Renal cortical epithelial cell (primary cell): ENCODE measurements around the gene PITPNM1. TPM values are rescaled to one million over a fixed set of nuclear protein-coding genes. Genes with fewer than 3 reads are reported as not detected.
"Not testable (repeated sequence)": the region's sequence is repeated elsewhere in the genome, so short reads cannot be mapped to it uniquely, and the experiment has no call there.

Experiments used
- DNase-seq: peaks from one replicate; pipeline ENCODE4 v3.0.0-alpha.2; 2011; ENCODE audit warnings: low read depth
- total RNA-seq: library from RNA; depleted of rRNA; stranded (reverse); fragments of >200 nt; gene quantifications from 2 replicates; pipeline ENCODE4 v1.2.3, GENCODE V29; 2014

PITPNM1 gene
- total RNA-seq, 1 donor from 2014 or later: 151 TPM

DNA sequence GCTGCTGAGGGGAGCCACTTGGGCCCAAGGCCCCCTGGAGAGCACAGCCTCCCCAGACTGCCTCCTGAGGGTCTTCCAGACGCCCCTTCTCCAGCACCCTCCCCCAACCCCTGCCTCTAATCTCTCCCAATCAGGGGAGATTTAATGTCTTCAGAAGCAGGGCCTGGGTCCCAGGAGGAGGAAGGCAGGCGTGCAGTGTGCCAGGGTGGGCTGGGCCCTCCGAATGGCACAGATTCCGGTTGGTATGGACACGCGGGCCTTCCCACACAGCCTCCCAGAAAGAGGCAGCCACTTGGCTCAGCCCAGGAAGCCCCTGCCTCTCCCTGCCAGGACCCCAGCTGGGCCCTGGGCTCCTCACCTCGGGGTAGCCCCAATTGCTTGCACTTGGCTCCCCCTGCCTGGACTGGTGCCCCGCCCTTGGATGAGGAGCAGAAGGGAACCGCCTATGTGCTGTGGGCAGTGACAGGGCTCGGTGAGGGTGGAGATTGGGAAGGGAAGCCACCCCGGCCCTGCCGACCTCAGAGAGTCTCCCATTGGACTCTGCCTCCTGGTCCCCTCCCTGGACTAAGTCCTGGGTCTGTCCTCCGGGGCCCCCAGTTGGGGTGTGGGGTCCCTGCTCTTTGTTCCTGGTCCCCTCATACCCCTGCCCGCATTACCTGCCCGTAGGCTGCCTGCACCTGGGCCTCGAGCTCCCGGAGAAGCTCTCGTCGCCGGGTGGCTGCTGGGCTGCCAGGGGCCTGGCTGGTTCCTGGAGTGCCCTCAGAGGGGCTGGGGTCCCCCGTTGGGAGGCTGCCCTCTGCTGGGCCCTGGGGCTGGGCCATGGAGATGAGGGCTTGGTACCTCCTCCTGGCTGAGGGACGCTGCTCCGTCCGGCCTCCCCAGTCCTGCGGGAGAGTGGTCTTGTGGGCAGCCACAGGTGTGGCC lies 18.7 kb upstream of the PITPNM1 start:
- no peak for DNase-seq

DNA sequence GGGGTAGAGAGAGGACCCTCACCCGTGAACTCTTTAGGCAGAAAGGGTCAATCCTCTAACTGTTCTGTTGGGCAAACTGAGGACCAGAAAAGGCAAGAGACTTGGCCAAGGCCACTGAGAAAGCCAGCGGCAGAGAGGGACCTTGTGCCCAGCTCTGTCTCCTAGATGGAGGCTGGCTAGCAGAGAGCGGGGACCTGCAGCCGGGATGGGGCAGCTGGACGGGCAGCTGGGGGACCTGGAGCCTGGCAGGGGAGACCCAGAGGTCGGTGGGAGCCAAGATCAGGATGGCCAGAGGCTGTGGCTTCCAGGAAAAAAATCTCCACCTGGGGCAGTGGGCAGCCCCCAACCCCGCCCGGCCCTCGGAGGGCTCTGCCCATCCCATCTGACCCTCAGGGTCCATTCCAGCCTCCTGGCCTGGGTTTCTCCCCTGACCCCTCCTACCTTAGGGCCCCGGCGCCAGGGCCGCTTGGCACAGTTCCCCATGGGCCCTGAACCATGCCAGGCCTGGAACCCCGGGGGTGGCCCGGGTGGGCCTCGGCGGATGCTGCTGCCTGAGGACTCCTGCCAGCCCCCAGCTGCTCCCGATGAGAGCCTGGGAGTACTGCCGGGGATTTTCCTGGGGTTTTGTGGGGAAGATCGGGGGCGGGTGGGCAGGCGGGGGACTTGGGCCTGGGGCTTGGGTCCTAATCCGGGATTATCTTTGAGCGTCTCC lies 17.8 kb upstream of the PITPNM1 start, which contains the start of gene CABP2:
Gene CABP2, minus strand, starts transcription at position 603 of the 712 bp plus-strand sequence. Its CDS starts 120 bp downstream, at position 483.
- DNase-seq: no peak

GRCh38 chr11:67522338-67522737 lies 17.2 kb upstream of the PITPNM1 start:
- no peak for DNase-seq

- DNase-seq: no peak
These were observed 16.8 kb upstream of the PITPNM1 start for GRCh38 chr11:67521924-67522323.

- no peak for DNase-seq
These were observed 16.0 kb upstream of the PITPNM1 start for GRCh38 chr11:67520856-67521824.

- DNase-seq: no peak
These were observed 14.6 kb upstream of the PITPNM1 start for GRCh38 chr11:67519726-67520125.

DNA sequence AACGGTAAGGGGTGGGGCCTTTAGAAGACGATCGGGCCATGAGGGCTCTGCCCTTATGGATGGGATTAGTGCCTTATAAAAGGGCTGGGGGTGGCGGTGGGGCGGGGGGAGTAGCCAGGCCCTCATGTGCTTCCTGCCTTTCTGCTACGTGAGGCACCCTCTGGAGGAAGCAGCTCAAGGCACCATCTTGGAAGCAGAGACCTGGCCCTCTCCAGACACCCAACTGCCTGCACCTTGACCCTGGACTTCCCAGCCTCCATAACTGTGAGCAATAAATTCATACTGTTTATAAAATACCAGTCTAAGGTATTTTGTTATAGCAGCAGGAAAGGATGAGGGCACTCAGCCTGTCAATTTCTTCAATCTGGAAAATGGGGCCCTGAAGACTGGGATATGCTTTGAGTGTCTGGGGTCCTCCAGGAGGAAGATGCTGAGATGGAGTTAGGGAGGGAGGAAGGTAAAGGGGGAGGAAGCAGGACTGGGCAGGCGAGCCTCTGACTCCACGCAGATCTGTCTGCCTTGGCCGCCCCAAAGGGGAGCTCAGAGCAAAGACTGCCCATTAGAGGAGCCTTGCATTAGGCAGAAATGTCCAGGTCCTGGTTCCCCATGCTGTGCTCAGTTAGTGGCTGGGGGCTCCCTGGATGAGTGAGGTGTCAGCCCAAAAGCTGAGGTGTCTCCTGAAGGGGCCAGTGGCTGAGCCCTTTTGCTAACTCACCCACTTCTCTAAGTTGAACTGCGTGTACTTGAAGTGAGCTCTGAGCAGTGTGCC lies 12.8 kb upstream of the PITPNM1 start:
- no peak for DNase-seq

DNA sequence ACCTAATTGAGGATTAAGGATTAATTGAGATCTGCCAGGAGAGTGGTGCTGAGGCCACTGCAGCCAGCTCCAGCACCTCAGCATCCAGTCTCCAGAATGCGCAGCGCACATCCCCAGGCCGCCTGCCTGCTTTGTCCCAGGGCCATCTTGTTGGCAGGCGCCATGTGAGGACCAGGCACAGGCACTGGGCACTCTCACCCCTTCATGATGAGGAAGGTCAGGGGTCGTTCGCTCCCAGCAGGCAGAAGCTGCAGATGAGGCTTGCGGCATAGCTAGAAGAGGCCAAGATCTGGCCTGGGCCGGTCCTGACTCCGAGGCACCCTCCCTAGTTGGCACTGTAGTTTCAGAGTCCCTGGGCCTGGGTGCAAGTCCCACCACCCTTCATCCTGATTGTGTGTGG lies 11.6 kb upstream of the PITPNM1 start:
- DNase-seq: no peak

DNA sequence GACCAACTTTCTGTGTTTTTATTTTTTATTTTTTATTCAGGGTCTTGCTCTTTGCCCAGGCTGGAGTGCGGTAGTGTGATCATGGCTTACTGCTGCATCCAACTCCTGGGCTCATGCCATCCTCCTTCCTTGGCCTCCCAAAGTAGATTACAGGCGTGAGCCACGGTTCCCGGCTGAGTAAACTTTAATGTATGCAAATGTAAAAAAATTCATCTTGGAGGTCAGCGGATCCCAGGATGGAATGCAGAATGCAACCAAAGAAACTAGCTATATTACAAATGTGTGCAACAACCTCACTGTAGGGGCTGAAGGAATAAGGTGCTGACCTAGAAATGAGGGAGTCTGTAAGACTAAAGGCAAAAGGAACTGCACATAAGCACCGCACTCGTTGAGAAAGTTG lies 9.0 kb upstream of the PITPNM1 start:
- DNase-seq: no peak

GRCh38 chr11:67511558-67511957 lies 6.4 kb upstream of the PITPNM1 start:
- not testable (repeated sequence) for DNase-seq

DNA sequence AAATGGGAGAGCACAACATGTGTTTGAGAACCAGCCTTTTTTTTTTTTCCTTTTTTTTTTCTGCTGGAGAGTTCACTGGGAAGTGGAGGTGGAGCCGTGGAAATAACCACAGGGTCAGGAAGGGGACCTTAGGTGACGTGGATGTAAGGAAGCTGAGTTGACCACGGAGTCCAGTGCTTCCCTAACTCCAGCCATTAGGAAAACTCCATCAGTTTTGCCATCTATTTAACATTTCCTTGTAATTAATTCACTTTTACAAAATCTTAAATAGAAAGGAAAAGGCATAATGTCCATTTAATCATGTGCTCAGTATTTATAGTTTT lies 4.8 kb upstream of the PITPNM1 start:
- no peak for DNase-seq

DNA sequence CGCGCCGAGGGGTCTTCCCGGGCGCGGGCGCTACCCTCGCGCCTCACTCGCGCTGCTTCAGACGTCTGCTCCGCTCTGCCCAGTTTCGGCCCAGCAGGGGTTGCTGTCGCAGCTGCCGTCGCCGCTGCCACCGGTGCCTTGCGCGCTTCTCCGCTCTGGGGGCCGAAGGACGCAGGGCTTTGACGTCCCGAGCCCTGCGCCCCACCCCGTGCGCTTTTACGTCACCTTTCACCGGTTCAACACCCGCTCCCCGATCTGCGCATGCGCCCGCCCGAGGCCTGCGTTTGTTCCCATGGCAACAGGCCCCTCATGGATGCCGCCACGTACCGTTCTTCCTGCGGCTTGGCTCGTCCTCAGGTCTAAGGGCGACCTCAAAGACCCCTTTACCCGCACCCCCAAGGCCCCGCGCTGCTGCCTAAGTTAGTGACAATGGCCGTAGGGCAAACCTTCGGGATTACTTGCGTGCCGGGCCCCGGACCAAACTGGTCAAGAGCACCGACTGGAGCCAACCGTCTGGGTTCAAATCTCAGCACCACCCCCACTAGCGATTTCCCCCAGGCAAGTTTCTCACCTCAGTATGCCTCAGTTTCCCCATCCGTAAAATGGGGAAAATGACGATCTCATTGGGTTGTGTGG lies 3.4 kb upstream of the PITPNM1 start:
- peak; percentile 85 for DNase-seq

DNA sequence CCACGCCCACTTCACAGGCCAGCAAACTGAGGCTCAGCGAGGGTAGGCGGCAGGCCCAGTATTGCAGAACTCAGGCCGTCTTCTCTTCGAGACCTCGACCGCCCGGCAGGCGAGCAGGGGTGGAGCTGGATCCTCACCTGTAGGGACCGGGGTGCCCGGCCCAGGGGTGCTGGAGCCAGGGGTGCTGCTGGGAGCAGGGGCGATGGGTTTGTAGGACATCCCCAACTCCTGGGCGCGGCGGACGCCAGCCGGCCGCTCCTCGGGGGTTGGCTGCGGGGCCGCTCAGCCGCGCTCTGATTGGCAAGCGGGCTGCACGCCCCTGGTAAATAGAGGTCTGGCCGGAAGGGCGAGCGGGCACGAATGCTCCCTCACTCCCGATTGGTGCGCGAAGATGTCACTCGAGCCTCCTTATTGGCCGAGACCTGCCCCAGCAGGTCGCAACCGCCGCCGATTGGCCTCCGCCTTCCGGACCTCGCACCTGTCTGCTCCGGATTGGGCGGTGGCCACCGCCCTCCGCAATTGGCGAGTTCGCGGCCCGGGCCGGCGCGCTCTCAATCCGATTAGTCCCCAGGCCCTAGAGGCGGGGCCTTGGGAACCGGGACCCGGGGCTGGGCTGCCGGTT lies 2.8 kb upstream of the PITPNM1 start, which contains the start of gene CDK2AP2:
Gene CDK2AP2, minus strand, starts transcription at position 299 of the 622 bp plus-strand sequence. Its CDS starts 80 bp downstream, at position 219.
- peak; percentile 96 for DNase-seq

GRCh38 chr11:67507242-67507863 lies 2.2 kb upstream of the PITPNM1 start:
- DNase-seq: peak; percentile 61

GRCh38 chr11:67506426-67507051 lies 1.4 kb upstream of the PITPNM1 start:
- no peak for DNase-seq

GRCh38 chr11:67505605-67506396 lies 638 bp upstream of the PITPNM1 start:
- peak; percentile 98 for DNase-seq

DNA sequence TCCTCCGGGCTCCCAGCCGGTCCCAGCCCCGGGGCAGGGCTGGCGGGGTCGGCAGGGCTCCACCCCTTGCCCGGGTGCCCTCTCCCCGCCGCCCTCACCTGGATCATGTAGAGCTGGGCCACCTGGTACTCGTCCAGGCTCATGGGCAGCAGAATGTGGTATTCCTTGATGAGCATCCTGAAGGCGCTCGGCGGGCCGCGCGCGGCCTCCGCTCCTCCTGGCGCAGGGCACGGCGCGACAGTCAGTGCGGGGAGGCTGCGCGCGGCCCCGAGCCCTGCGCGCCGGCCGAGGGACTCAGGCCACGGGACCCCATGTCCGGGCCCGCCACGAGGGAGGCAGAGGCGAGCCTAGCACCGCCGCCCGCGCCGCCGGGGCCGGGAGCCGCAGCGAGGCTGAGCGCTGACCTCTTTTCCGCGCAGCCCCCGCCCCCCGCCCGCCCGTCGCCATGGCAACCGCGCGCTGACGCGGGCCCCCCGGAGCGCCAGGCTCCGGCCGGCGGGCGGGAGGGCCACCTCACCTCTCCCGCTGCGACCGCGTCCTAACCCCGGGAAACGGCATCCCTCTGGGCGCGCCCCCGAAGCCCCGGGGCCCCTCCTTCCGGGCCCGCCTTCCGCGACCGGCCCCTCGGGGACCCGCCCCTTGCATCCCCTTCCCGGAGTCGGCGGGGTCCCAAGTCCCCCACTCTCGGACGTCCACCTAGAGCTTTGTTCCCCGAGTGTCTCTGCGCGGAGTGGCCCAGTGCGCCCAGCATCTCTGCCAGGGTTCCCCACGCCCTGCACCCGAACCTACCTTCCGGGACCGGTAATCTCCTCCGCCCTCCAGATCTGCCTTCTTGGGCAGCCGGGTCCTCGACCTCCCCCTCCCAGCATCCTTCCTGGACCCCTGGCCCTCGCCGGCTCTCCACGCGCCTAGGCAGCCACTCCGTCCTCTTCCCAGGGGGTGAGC lies 886 bp downstream of the PITPNM1 start:
- no peak for DNase-seq
